ENCODE results near the gene OR4N5.

OR4N5 gene

DNA sequence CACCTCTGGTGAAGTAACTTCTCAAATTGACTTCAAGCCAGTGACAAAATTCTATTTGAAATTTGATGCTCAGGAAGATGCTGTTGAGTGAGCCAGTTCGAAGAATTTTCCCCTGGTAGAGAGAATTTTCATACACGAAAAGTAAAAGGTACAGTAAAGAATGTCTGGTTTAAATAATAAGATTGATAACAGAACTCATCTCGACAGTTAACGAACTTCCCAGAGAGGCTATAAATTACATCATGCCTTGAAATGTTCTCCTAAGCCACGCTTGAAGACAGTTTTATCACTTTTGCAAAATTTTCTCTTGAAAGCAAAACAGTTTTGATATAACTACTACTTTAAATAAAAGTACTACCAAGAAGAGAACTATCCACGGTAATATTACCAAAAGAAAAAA is 37.7 kb downstream of the OR4N5 start:
- no peak for DNase-seq (ENCODE audit: extremely low read depth, insufficient read length)
- Histone ChIP-seq H3K27me3 (replicated peaks; ENCODE audit: control insufficient read depth, insufficient read depth, low read length) (no peaks in the 10 kb centered on the region), H3K4me3 (replicated peaks; ENCODE audit: low read depth, low read length) (no peak overlapping the region), H3K36me3 (ENCODE audit: control insufficient read depth, insufficient read depth, low read length) (no peaks in the 10 kb centered on the region)
- no peak for TF ChIP-seq CTCF (IDR thresholded peaks at IDR 0.05; ENCODE audit: insufficient read depth, low read length, poor library complexity, severe bottlenecking)

DNA sequence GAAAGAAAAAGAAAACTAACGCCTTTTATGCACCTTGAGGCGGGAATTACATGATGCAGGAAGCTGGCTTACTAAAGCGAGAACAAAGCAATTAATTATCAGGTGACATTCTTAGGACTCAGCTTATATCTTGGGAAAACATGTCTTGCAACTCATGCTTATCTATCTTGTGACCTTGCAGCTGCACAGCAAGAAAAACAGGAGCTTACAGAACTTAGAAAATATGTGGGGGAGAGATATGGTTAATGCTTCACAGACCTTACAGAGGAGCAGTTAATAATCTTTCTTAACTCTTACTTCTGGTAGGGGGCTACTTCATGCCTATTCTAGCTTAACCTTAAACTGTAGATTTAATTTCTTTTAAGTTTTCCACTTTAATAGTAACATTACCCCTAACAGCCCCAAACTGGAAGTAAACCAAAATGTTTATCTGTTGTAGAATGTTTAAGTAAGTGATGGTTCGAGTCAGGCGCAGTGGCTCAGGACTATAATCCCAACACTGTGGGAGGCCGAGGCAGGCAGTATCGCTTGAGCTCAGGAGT is 38.9 kb downstream of the OR4N5 start:
- Histone ChIP-seq H3K27me3 (replicated peaks; ENCODE audit: control insufficient read depth, insufficient read depth, low read length) (no peaks in the 10 kb centered on the region), H3K36me3 (ENCODE audit: control insufficient read depth, insufficient read depth, low read length) (no peaks in the 10 kb centered on the region), H3K4me3 (replicated peaks; ENCODE audit: low read depth, low read length) (no peak overlapping the region)
- DNase-seq (ENCODE audit: extremely low read depth, insufficient read length): no peak
- no peak for TF ChIP-seq CTCF (IDR thresholded peaks at IDR 0.05; ENCODE audit: insufficient read depth, low read length, poor library complexity, severe bottlenecking)

GRCh38 chr14:20179218-20179617 is 40.6 kb downstream of the OR4N5 start:
- H3K36me3 ChIP-seq (ENCODE audit: control insufficient read depth, insufficient read depth, low read length): no peaks in the 10 kb centered on the region
- TF ChIP-seq CTCF (IDR thresholded peaks at IDR 0.05; ENCODE audit: insufficient read depth, low read length, poor library complexity, severe bottlenecking): no peak
- H3K4me3 ChIP-seq (replicated peaks; ENCODE audit: low read depth, low read length): no peak overlapping the region
- no peaks in the 10 kb centered on the region for H3K27me3 ChIP-seq (replicated peaks; ENCODE audit: control insufficient read depth, insufficient read depth, low read length)
- no peak for DNase-seq (ENCODE audit: extremely low read depth, insufficient read length)

DNA sequence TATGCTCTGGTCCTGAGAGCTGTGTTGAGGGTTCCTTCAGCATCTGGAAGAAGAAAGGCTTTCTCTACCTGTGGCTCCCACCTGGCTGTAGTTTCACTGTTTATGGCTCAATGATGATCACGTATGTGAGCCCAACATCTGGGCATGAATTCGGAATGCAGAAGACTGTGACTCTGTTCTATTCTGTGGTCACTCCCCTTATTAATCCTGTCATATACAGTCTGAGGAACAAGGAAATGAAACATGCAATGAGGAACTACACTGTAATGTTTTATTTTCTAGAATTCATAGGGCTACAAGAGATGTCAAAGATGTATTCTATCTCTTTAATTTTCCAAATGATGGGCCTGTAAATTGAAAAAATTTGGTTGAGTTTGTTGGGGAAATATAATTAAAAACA is 41.3 kb downstream of the OR4N5 start:
- DNase-seq (ENCODE audit: extremely low read depth, insufficient read length): no peak
- TF ChIP-seq CTCF (IDR thresholded peaks at IDR 0.05; ENCODE audit: insufficient read depth, low read length, poor library complexity, severe bottlenecking): no peak
- Histone ChIP-seq H3K27me3 (replicated peaks; ENCODE audit: control insufficient read depth, insufficient read depth, low read length) (no peaks in the 10 kb centered on the region), H3K36me3 (ENCODE audit: control insufficient read depth, insufficient read depth, low read length) (no peaks in the 10 kb centered on the region), H3K4me3 (replicated peaks; ENCODE audit: low read depth, low read length) (no peak overlapping the region)

GRCh38 chr14:20180486-20180885 is 41.9 kb downstream of the OR4N5 start:
- Histone ChIP-seq H3K36me3 (ENCODE audit: control insufficient read depth, insufficient read depth, low read length) (no peaks in the 10 kb centered on the region), H3K27me3 (replicated peaks; ENCODE audit: control insufficient read depth, insufficient read depth, low read length) (no peaks in the 10 kb centered on the region), H3K4me3 (replicated peaks; ENCODE audit: low read depth, low read length) (no peak overlapping the region)
- DNase-seq (ENCODE audit: extremely low read depth, insufficient read length): no peak
- TF ChIP-seq CTCF (IDR thresholded peaks at IDR 0.05; ENCODE audit: insufficient read depth, low read length, poor library complexity, severe bottlenecking): no peak

DNA sequence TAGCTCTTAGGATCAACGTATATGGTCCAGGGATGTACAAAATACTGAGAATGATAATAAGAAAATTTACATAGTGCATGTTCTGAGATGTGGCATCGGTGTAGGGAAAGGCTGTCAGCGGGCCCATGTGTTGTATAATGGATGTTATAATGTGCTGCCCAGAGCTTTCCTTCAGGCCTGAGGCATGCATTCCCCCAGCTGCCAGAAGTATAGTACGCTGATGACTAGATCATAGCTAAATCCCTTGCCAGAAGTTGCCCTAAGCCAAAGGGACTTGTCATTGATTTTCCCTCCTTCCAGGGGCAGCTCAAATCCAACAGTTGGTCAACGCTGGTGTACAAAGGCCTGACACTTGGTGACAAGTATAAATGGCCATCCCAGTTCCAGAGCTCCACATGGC is 45.6 kb downstream of the OR4N5 start:
- Histone ChIP-seq H3K36me3 (ENCODE audit: control insufficient read depth, insufficient read depth, low read length) (no peaks in the 10 kb centered on the region), H3K4me3 (replicated peaks; ENCODE audit: low read depth, low read length) (no peak overlapping the region), H3K27me3 (replicated peaks; ENCODE audit: control insufficient read depth, insufficient read depth, low read length) (no peaks in the 10 kb centered on the region)
- DNase-seq (ENCODE audit: extremely low read depth, insufficient read length): no peak
- no peak for TF ChIP-seq CTCF (IDR thresholded peaks at IDR 0.05; ENCODE audit: insufficient read depth, low read length, poor library complexity, severe bottlenecking)
